Measurements from ENCODE around the gene CCDC120. TPM values are rescaled to one million over a fixed set of nuclear protein-coding genes. Genes with fewer than 3 reads are reported as not detected.
A peak's percentile ranks its signal among the peaks of the same experiment; 100 is the strongest.

Gene CCDC120
- total and polyA plus RNA-seq, 9 of the 15 experiments (the other 6 are each of a cell fraction or from before 2014, with no cell fraction given) = 0.13 to 3.6 (median 0.54) TPM

- TF ChIP-seq ESRRB (CRISPR knock-in tag; IDR thresholded peaks at IDR 0.05; ENCODE audit: borderline replicate concordance) = no peak
- TF ChIP-seq HSF4 (CRISPR knock-in tag; IDR thresholded peaks at IDR 0.05; ENCODE audit: borderline replicate concordance) = no peak
- no peak for TF ChIP-seq ZKSCAN1 (IDR thresholded peaks at IDR 0.05; ENCODE audit: low read depth, low read length)
- TF ChIP-seq ZNF121 (CRISPR knock-in tag; conservative IDR thresholded peaks at IDR 0.05) = no peak
- TF ChIP-seq ZZZ3 (IDR thresholded peaks at IDR 0.05) = no peak
- no peak for TF ChIP-seq TGIF2 (CRISPR knock-in tag; IDR thresholded peaks at IDR 0.05)
- TF ChIP-seq GATAD2B (IDR thresholded peaks at IDR 0.05; ENCODE audit: borderline replicate concordance) = no peak
- no peak for TF ChIP-seq ZBED1 (IDR thresholded peaks at IDR 0.05)
- no peak for TF ChIP-seq ZNF408 (CRISPR knock-in tag; IDR thresholded peaks at IDR 0.05; ENCODE audit: low read depth)
- no peak for TF ChIP-seq EHMT2 (IDR thresholded peaks at IDR 0.05)
- TF ChIP-seq ZFP36 (IDR thresholded peaks at IDR 0.05; ENCODE audit: low read depth, low read length, partially characterized antibody) = no peak
- no peak for TF ChIP-seq BRD4 (IDR thresholded peaks at IDR 0.05)
- TF ChIP-seq SPI1 (IDR thresholded peaks at IDR 0.05; ENCODE audit: borderline replicate concordance, low read depth, low read length) = no peak
- peak; percentile 54; the same call in 1 of the 2 replicates for TF ChIP-seq PML (IDR thresholded peaks at IDR 0.05; ENCODE audit: low read length)
- no peak for TF ChIP-seq DACH1 (IDR thresholded peaks at IDR 0.05; ENCODE audit: partially characterized antibody)
- no peak for TF ChIP-seq IRF1 (CRISPR knock-in tag; IDR thresholded peaks at IDR 0.05; ENCODE audit: borderline replicate concordance)
- TF ChIP-seq ZNF717 (CRISPR knock-in tag; IDR thresholded peaks at IDR 0.05) = no peak
- TF ChIP-seq SIN3B (IDR thresholded peaks at IDR 0.05; ENCODE audit: low read depth) = no peak
- TF ChIP-seq ZNF444 (CRISPR knock-in tag; IDR thresholded peaks at IDR 0.05) = no peak
- no peak for TF ChIP-seq TRIM25 (IDR thresholded peaks at IDR 0.05; ENCODE audit: borderline replicate concordance)
- TF ChIP-seq BCOR (IDR thresholded peaks at IDR 0.05) = no peak
- no peak for TF ChIP-seq ZNF12 (CRISPR knock-in tag; IDR thresholded peaks at IDR 0.05)
- no peak for TF ChIP-seq RFX7 (CRISPR knock-in tag; IDR thresholded peaks at IDR 0.05)
- no peak for TF ChIP-seq LEF1 (IDR thresholded peaks at IDR 0.05)
- TF ChIP-seq TFAP4 (CRISPR knock-in tag; IDR thresholded peaks at IDR 0.05; ENCODE audit: borderline replicate concordance) = peak; percentile 25; the same call in 1 of the 2 replicates
- no peak for TF ChIP-seq CBX8 (IDR thresholded peaks at IDR 0.05; ENCODE audit: borderline replicate concordance, extremely low read depth, low read depth, low read length, poor library complexity, severe bottlenecking)
- TF ChIP-seq TBP (optimal IDR thresholded peaks at IDR 0.05; ENCODE audit: low read depth, low read length) = peak; percentile 77
- TF ChIP-seq FOXA1 (IDR thresholded peaks at IDR 0.05; ENCODE audit: borderline replicate concordance) = no peak
Observed at GRCh38 chrX:49100704-49101628, 42.2 kb downstream of the CCDC120 start (continued).
